ENCODE measurements around the gene SMG6.
A peak's percentile ranks its signal among the peaks of the same experiment; 100 is the strongest.

SMG6 gene

DNA sequence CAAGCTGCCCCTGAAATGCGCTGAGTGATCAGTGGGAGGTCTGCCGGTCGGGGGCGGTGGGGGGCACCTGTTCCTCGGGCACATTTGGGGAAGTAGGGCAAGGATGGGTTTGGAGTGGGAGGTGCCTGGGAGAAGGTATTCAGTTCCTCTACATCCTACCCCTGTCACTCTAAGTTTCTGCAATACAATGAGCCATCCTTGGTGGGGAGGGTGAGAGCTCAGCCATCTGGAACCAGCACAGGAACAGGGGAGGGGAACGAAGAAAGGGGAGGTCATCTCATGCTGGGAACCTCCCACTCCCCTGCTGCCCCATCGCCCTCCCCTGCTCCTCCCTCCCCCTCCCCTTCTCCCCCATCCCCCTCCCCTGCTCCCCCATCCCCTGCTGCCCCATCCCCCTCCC lies 269.4 kb downstream of the SMG6 start:
- intact Hi-C loops (cut with DNase I; ENCODE audit: low total_unique reads), result loop anchor here (10.0 kb wide), 2 partner anchors 319 to 379 kb away; partner anchors contain the start of gene TLCD2
- TF ChIP-seq, protein P1, sequence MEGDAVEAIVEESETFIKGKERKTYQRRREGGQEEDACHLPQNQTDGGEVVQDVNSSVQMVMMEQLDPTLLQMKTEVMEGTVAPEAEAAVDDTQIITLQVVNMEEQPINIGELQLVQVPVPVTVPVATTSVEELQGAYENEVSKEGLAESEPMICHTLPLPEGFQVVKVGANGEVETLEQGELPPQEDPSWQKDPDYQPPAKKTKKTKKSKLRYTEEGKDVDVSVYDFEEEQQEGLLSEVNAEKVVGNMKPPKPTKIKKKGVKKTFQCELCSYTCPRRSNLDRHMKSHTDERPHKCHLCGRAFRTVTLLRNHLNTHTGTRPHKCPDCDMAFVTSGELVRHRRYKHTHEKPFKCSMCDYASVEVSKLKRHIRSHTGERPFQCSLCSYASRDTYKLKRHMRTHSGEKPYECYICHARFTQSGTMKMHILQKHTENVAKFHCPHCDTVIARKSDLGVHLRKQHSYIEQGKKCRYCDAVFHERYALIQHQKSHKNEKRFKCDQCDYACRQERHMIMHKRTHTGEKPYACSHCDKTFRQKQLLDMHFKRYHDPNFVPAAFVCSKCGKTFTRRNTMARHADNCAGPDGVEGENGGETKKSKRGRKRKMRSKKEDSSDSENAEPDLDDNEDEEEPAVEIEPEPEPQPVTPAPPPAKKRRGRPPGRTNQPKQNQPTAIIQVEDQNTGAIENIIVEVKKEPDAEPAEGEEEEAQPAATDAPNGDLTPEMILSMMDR (IDR thresholded peaks at IDR 0.05), result no peak
- H3K27me3 ChIP-seq, result peaks cover 0 to 6% of the 10 kb centered on the region in 2 donors
- peaks cover 0 to 26% (median 17%) of the 10 kb centered on the region in 4 donors for H3K4me1 ChIP-seq
- DNase-seq, result no peak
- H3K9me3 ChIP-seq, result no peaks in the 10 kb centered on the region
- no peak overlapping the region for H3K27ac ChIP-seq
- peaks cover 22 to 55% (median 35%) of the 10 kb centered on the region in 3 donors for H3K36me3 ChIP-seq
- H3K4me3 ChIP-seq, result no peak overlapping the region

DNA sequence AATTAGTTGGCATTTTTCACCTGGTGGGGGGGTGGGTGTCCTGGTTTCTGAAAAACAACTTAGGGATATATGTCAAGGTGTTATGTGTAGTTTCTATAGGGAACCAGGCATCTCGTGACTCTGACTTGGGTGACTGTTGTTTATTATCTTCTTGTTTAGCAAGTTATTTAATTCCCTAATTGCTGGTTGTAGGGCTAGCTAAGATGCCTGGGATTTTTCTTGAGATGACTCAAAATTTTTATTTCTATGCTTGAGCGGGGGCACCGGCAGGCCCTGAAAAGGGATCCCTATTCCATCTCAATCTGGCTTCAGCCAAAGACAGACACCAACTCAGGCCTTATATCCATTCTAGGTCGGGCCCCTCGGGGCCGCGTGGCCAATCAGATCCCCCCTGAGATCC lies 270.4 kb downstream of the SMG6 start:
- Histone ChIP-seq H3K4me1 (peaks cover 0 to 26% (median 17%) of the 10 kb centered on the region in 4 donors), H3K9me3 (no peaks in the 10 kb centered on the region), H3K27ac (no peak overlapping the region), H3K27me3 (peaks cover 0 to 16% of the 10 kb centered on the region in 2 donors), H3K36me3 (peaks cover 22 to 46% (median 35%) of the 10 kb centered on the region in 3 donors), H3K4me3 (no peak overlapping the region)
- TF ChIP-seq, protein P1 (IDR thresholded peaks at IDR 0.05), result no peak
- DNase-seq, result no peak
- intact Hi-C loops (cut with DNase I; ENCODE audit: low total_unique reads), result loop anchor here (10.0 kb wide), 2 partner anchors 318 to 378 kb away; partner anchors contain the start of gene TLCD2

DNA sequence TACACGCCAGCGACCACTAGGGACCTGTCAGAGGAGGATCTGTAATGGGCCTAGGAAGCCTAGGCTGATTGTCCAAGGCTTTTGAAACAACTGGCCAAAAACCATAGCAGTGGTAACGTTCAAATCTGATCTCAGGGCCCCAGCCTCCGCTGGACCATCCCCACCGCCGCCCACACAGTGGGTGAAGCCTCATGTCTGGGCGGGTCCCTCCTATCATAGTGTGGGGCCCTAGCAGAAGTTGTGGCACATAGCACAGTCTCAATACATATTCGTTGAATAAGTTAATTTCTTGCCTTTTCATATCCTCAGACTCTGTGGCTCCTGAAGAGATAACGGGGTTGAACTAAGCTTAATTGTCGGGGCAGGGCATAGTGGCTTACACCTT lies 272.8 kb downstream of the SMG6 start:
- peaks cover 2 to 22% (median 14%) of the 10 kb centered on the region in 3 donors for H3K36me3 ChIP-seq
- intact Hi-C loops (cut with DNase I; ENCODE audit: low total_unique reads), result loop anchor here (10.0 kb wide), 2 partner anchors 316 to 376 kb away; partner anchors contain the start of gene TLCD2
- TF ChIP-seq, protein P1 (IDR thresholded peaks at IDR 0.05), result peak; percentile 37 to 42
- peak overlapping the region; percentile 87 to 96 for H3K4me3 ChIP-seq
- peaks cover 0 to 33% (median 24%) of the 10 kb centered on the region in 4 donors for H3K4me1 ChIP-seq
- peaks cover 0 to 38% of the 10 kb centered on the region in 2 donors for H3K27me3 ChIP-seq
- H3K9me3 ChIP-seq, result no peaks in the 10 kb centered on the region
- H3K27ac ChIP-seq, result peak overlapping the region; percentile 20 to 72
- no peak for DNase-seq

DNA sequence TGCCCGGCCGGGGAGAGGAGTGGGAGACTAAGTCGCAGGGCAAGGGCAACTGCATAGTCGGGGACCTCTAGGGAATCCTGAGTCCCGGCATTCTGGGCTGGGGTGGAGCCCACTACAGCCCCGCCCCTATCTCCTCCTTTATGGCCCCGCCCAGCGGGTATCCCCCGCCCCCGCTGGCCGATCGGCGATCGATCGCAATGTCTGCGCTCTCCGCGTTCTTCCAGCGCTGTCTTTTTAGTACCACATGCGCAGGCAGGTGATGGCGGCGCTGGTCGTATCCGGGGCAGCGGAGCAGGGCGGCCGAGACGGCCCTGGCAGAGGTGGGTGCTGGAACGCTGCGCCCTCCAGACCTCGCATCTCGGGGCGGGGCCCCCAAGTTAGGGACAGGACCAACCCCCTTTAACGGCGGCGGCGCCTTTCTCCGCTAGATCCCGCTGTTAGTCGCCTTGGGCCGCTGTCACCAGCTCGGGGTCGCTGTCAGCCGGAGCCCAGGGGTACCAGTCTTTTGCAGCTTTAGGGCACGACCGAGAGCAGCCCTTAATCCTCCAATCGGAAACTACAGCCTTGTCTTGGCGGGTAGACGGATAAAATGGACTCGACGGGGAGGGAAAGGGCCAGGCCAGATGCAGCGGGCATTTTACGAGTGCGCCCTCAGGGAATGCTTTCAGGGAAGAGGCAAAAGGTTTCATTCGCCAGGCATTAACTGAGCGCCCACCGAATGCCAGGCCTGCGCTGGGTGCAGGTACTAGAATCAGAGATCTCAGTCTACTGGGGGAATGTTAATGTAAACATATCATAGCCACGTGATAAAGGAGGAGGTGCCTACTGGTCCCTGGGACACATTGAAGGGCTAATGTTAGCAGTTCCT lies 273.4 kb downstream of the SMG6 start, which contains the start of gene DPH1:
TSS of gene DPH1 (plus strand) at position 243 of the 868 bp plus-strand sequence. CDS start at position 260, 17 bp downstream.
- H3K36me3 ChIP-seq, result peaks cover 0 to 16% (median 10%) of the 10 kb centered on the region in 3 donors
- DNase-seq, result peak; percentile 86 to 92
- H3K4me3 ChIP-seq, result peak within 1 kb of the TSS; percentile 87 to 96
- peaks cover 0 to 40% (median 30%) of the 10 kb centered on the region in 4 donors for H3K4me1 ChIP-seq
- peak within 1 kb of the TSS; percentile 72 to 77 for H3K27ac ChIP-seq
- no peaks in the 10 kb centered on the region for H3K9me3 ChIP-seq
- intact Hi-C loops (cut with DNase I; ENCODE audit: low total_unique reads), result loop anchor here (5.0 to 10.0 kb wide), 3 partner anchors 118 to 375 kb away; partner anchors contain the start of gene TLCD2
- H3K27me3 ChIP-seq, result peaks cover 0 to 44% of the 10 kb centered on the region in 2 donors
- TF ChIP-seq, protein P1 (IDR thresholded peaks at IDR 0.05), result no peak

DNA sequence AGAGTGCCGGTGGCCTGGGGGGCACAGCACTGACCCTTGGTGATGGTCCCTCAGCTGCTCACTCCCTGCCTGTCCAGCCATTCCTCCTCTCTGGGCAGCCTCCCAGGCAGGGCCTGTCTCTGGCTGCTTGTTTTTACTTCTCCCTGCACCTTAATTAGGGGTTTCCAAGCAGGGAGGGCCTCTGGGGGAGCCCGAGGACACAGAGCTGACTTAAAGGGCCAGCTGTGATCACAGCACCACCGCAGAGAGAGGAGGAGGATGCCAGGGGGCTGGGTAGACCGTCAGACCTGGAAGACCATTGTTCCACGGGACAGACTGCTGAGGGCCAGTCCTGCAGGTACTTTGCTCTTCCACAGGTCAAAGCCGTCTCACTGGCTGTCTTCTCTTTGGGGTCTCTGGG lies 274.8 kb downstream of the SMG6 start:
- Histone ChIP-seq H3K36me3 (peaks cover 0 to 6% (median 6%) of the 10 kb centered on the region in 3 donors), H3K9me3 (no peaks in the 10 kb centered on the region), H3K4me1 (peaks cover 0 to 54% (median 44%) of the 10 kb centered on the region in 4 donors), H3K27ac (no peak overlapping the region), H3K4me3 (no peak overlapping the region), H3K27me3 (peaks cover 0 to 58% of the 10 kb centered on the region in 2 donors)
- intact Hi-C loops (cut with DNase I; ENCODE audit: low total_unique reads), result loop anchor here (5.0 kb wide), 1 partner anchor 116 kb away; no protein-coding TSS in a partner anchor
- DNase-seq, result no peak
- TF ChIP-seq, protein P1 (IDR thresholded peaks at IDR 0.05), result no peak
